Measurements from ENCODE around the gene ZNF385B. TPM values are rescaled to one million over a fixed set of nuclear protein-coding genes. Genes with fewer than 3 reads are reported as not detected.
A peak's percentile ranks its signal among the peaks of the same experiment; 100 is the strongest.

Gene ZNF385B
- total and polyA plus RNA-seq, 2 experiments from 2014 or later, result 2.7 to 8.2 TPM

DNA sequence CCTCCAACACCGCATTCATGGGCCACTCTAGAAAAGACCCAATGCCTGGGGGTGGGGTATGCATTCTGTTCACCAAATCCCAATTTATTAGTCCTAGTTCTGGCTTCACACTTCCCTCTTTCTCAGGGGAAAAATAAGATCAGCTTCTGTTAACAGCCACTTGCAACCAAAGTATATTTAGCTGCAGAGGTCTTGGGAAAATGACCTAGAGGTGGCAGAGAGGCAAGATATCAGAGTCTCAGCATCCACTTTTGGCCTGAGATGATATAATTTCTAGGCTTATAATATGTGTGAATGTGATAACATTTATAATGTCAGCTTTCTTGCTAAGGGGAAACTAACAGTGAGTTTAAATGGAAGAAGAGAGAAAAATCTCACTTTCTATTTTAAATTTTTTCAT lies 89.1 kb downstream of the ZNF385B start:
- no peaks in the 10 kb centered on the region for H3K27me3 ChIP-seq
- H3K36me3 ChIP-seq, result no peaks in the 10 kb centered on the region
- no peak overlapping the region for H3K4me3 ChIP-seq
- H3K27ac ChIP-seq, result peak overlapping the region; percentile 93
- TF ChIP-seq, protein P1, sequence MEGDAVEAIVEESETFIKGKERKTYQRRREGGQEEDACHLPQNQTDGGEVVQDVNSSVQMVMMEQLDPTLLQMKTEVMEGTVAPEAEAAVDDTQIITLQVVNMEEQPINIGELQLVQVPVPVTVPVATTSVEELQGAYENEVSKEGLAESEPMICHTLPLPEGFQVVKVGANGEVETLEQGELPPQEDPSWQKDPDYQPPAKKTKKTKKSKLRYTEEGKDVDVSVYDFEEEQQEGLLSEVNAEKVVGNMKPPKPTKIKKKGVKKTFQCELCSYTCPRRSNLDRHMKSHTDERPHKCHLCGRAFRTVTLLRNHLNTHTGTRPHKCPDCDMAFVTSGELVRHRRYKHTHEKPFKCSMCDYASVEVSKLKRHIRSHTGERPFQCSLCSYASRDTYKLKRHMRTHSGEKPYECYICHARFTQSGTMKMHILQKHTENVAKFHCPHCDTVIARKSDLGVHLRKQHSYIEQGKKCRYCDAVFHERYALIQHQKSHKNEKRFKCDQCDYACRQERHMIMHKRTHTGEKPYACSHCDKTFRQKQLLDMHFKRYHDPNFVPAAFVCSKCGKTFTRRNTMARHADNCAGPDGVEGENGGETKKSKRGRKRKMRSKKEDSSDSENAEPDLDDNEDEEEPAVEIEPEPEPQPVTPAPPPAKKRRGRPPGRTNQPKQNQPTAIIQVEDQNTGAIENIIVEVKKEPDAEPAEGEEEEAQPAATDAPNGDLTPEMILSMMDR (IDR thresholded peaks at IDR 0.05; ENCODE audit: low read depth, low read length), result no peak
- DNase-seq (ENCODE audit: low read depth in 1 of 2, low spot score in 1 of 2), result peak in 1 of 2 donors; percentile 34
- H3K9me3 ChIP-seq (ENCODE audit: low read depth), result no peaks in the 10 kb centered on the region
- peaks cover 41% of the 10 kb centered on the region for H3K4me1 ChIP-seq (ENCODE audit: low read depth)

DNA sequence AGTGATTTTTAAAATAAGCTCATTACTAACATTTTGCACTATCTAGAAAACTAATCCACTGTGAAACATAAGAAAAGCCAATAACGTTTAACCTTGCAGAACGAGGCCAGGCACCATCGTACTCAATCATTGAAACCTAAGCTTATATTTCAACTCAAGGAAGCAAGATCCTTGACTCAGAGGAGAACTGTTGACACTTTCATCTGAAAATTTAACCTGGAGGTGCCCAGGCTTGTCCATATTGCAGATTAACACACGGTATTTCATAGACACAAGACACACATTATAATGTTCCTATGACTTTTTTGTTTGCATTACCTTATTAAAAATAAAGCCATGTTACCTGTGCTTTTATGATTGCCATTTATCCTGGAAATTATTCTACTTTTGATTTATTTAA lies 89.6 kb downstream of the ZNF385B start:
- TF ChIP-seq, protein P1 (IDR thresholded peaks at IDR 0.05; ENCODE audit: low read depth, low read length), result no peak
- no peak overlapping the region for H3K4me3 ChIP-seq
- H3K36me3 ChIP-seq, result no peaks in the 10 kb centered on the region
- peaks cover 41% of the 10 kb centered on the region for H3K4me1 ChIP-seq (ENCODE audit: low read depth)
- no peak for DNase-seq (ENCODE audit: low read depth in 1 of 2, low spot score in 1 of 2)
- no peaks in the 10 kb centered on the region for H3K9me3 ChIP-seq (ENCODE audit: low read depth)
- no peaks in the 10 kb centered on the region for H3K27me3 ChIP-seq
- peak overlapping the region; percentile 93 for H3K27ac ChIP-seq

DNA sequence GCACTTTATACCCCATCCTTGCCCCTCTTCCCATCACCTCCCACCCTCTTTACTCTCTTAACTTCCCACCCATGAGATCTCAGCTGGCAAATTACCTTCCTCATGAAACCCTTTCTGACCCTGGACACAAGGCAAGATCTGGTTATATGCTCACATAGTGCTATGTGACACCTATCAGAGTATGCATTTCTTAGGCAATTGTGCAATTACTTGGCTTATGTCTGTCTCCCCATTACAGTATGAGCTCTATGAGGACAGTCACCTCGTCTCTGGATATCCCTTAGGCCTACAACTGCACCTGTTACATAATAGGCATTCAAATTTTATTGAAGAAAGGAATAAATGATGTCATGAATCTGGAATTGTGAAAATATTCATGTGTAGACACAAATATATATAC lies 91.4 kb downstream of the ZNF385B start:
- no peaks in the 10 kb centered on the region for H3K36me3 ChIP-seq
- H3K4me3 ChIP-seq, result no peak overlapping the region
- H3K4me1 ChIP-seq (ENCODE audit: low read depth), result peaks cover 41% of the 10 kb centered on the region
- no peaks in the 10 kb centered on the region for H3K9me3 ChIP-seq (ENCODE audit: low read depth)
- no peak for DNase-seq (ENCODE audit: low read depth in 1 of 2, low spot score in 1 of 2)
- H3K27me3 ChIP-seq, result no peaks in the 10 kb centered on the region
- H3K27ac ChIP-seq, result no peak overlapping the region
- TF ChIP-seq, protein P1 (IDR thresholded peaks at IDR 0.05; ENCODE audit: low read depth, low read length), result no peak

DNA sequence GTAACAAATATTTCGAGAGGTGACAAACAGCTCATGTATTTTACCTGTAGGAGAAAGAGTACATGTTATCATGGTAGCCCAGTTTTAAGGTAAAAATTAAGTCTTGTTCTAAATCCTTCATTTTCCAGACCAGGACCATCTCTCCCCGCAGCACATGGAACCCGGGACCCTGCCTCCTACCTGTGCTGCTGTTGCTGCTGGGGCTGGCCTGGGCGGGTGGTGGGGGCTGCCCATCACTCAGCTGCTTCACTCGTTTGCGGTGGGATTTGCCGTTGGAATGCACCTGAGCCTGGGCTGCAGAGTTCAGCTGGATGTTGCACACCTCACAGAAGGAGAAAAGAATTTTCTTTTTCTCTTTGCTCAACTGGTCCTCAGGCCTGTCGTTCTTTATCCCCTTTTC lies 92.1 kb downstream of the ZNF385B start:
- H3K9me3 ChIP-seq (ENCODE audit: low read depth), result no peaks in the 10 kb centered on the region
- peak overlapping the region; percentile 59 for H3K27ac ChIP-seq
- peaks cover 41% of the 10 kb centered on the region for H3K4me1 ChIP-seq (ENCODE audit: low read depth)
- DNase-seq (ENCODE audit: low read depth in 1 of 2, low spot score in 1 of 2), result no peak
- TF ChIP-seq, protein P1 (IDR thresholded peaks at IDR 0.05; ENCODE audit: low read depth, low read length), result no peak
- no peak overlapping the region for H3K4me3 ChIP-seq
- no peaks in the 10 kb centered on the region for H3K36me3 ChIP-seq
- no peaks in the 10 kb centered on the region for H3K27me3 ChIP-seq

DNA sequence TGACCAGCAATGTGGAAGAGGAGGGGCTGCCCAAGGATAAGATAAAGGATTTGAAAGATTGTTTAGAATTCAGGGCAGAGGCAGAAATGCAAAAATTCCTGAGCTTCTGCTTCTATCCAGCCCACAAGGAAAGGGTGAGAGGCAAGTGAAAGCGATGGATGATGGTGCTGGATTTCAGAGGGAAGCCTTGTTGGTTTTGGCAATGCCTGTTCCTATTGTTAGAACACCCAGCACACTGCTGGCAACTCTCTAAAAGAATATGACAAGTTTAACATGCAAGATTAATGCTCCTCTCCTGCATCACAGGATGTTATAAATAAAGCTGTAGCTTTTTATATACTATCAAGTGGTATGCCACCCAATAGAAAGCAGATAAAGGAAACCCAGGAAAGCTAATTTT lies 92.6 kb downstream of the ZNF385B start:
- TF ChIP-seq, protein P1 (IDR thresholded peaks at IDR 0.05; ENCODE audit: low read depth, low read length), result no peak
- peak in 1 of 2 donors; percentile 68 for DNase-seq (ENCODE audit: low read depth in 1 of 2, low spot score in 1 of 2)
- Histone ChIP-seq H3K9me3 (ENCODE audit: low read depth) (no peaks in the 10 kb centered on the region), H3K4me3 (no peak overlapping the region), H3K27me3 (no peaks in the 10 kb centered on the region), H3K4me1 (ENCODE audit: low read depth) (peaks cover 41% of the 10 kb centered on the region), H3K36me3 (no peaks in the 10 kb centered on the region), H3K27ac (peak overlapping the region; percentile 59)

DNA sequence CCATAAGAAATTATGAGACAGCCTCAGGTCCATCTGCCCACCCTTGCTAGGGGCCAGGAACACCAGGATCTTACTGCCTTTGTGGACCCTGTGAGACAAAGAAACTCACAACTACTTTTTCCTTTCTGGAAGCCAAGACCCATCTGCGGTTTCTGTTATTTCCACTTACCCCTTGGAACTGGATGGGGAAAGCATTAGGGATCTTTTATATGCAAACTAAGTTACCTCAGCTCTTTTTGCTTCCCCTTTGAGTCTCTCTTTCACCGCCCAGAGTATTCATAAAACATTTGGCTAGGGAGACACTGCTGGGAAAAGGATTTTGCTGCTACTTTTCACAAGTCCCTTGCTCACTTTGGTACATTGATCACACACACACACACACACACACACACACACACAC lies 95.7 kb downstream of the ZNF385B start:
- TF ChIP-seq, protein P1 (IDR thresholded peaks at IDR 0.05; ENCODE audit: low read depth, low read length), result no peak
- Histone ChIP-seq H3K9me3 (ENCODE audit: low read depth) (no peaks in the 10 kb centered on the region), H3K36me3 (no peaks in the 10 kb centered on the region), H3K27ac (no peak overlapping the region), H3K27me3 (no peaks in the 10 kb centered on the region), H3K4me1 (ENCODE audit: low read depth) (peaks cover 14% of the 10 kb centered on the region), H3K4me3 (no peak overlapping the region)
- no peak for DNase-seq (ENCODE audit: low read depth in 1 of 2, low spot score in 1 of 2)
